Panc1 (cell line): ENCODE data around the gene PRRX2. TPM values are rescaled to one million over a fixed set of nuclear protein-coding genes. Genes with fewer than 3 reads are reported as not detected.

Source experiments
- ATAC-seq: fragments of 200-7000 bp; cut with Tn5 transposase; 2 replicates; pipeline ENCODE4 v1.9.1; 2020; ENCODE audit warnings: mild to moderate bottlenecking, moderate library complexity
- BruUV-seq: library from RNA; stranded (reverse); fragments of 400-500 nt; replicated peaks from 2 replicates; lab custom pipeline; 2021; lab: Mats Ljungman, UMichigan
- CTCF ChIA-PET: fragments of 300-600 bp; sonication (Branson Sonifier 250); formaldehyde crosslinking; loops from one replicate; lab custom pipeline; 2022; ENCODE audit warnings: antibody characterized with exemption; lab: Charles Lee
- POLR2A ChIA-PET: fragments of 300-600 bp; sonication (Branson Sonifier 250); formaldehyde crosslinking; loops from one replicate; lab custom pipeline; 2022; ENCODE audit warnings: antibody characterized with exemption; lab: Charles Lee
- DNase-seq: peaks from one replicate; pipeline ENCODE4 v3.0.0-alpha.2; 2010; ENCODE audit warnings: low read depth, low spot score
- H3K27ac ChIP-seq: 2 replicates; pipeline ENCODE4 v1.5.1; 2011; ENCODE audit warnings: mild to moderate bottlenecking, low read length, inconsistent platforms
- H3K27me3 ChIP-seq: fragments of 200-500 bp; sonication (Bioruptor generic); 2 replicates; pipeline ENCODE4 v1.6.0; 2014; ENCODE audit warnings: low read length, inconsistent platforms; ENCODE audit not compliant: control insufficient read depth, insufficient read depth
- H3K36me3 ChIP-seq: fragments of 200-500 bp; sonication (Bioruptor generic); 2 replicates; pipeline ENCODE4 v1.5.1; 2014; ENCODE audit warnings: inconsistent platforms, mild to moderate bottlenecking, low read length, moderate library complexity; ENCODE audit not compliant: control insufficient read depth, insufficient read depth
- H3K4me1 ChIP-seq: 2 replicates; pipeline ENCODE4 v1.5.1; 2011; ENCODE audit warnings: inconsistent platforms, mild to moderate bottlenecking, low read length, moderate library complexity; ENCODE audit not compliant: control insufficient read depth, insufficient read depth
- H3K4me3 ChIP-seq, 2 experiments: 2 replicates each; pipeline ENCODE4 v1.5.1; 2011 to 2012; ENCODE audit warnings: low read depth in 2 of 2, low read length in 2 of 2, mild to moderate bottlenecking in 2 of 2, inconsistent platforms in 1 of 2, moderate library complexity in 1 of 2
- H3K9me3 ChIP-seq: fragments of 200-500 bp; sonication (Bioruptor generic); 2 replicates; pipeline ENCODE4 v1.5.1; 2014; ENCODE audit warnings: low read depth, mild to moderate bottlenecking, inconsistent platforms, low read length, moderate library complexity; ENCODE audit not compliant: control insufficient read depth, insufficient read depth
- POLR2AphosphoS5 ChIP-seq: IDR thresholded peaks from 2 replicates; pipeline ENCODE4 v1.6.1; 2012; ENCODE audit warnings: mild to moderate bottlenecking, low read depth, low read length, moderate library complexity
- SIN3A ChIP-seq: IDR thresholded peaks from 2 replicates; pipeline ENCODE4 v1.6.1; 2012; ENCODE audit warnings: low read depth, mild to moderate bottlenecking, low read length, moderate library complexity, borderline replicate concordance; ENCODE audit not compliant: insufficient read depth
- TCF7L2 ChIP-seq: IDR thresholded peaks from 2 replicates; pipeline ENCODE4 v1.6.1; 2011; ENCODE audit warnings: mild to moderate bottlenecking, low read depth, low read length, inconsistent platforms
- in situ Hi-C: cut with HindIII; loops from 2 replicates; pipeline ENCODE4 v1.10.0; 2016; ENCODE audit warnings: low sequenced_read_pairs, low pct_unique_long_range_greater_than_20kb
- intact Hi-C: fragments of 100-400 bp; cut with micrococcal nuclease; formaldehyde crosslinking; loops from one replicate; pipeline ENCODE4 v1.10.0; 2022; ENCODE audit not compliant: unreplicated experiment
- total RNA-seq: library from RNA; stranded (reverse); gene quantifications from one replicate; pipeline ENCODE4 v1.2.1, GENCODE V29; 2021; ENCODE audit not compliant: unreplicated experiment
- TF ChIP-seq, protein P1 (sequence below): fragments of 450-650 bp; IDR thresholded peaks from 2 replicates; pipeline ENCODE4 v1.5.1; 2017; ENCODE audit warnings: mild to moderate bottlenecking
- TF ChIP-seq, protein P2 (sequence below), 2 experiments: IDR thresholded peaks; 2 replicates each; pipeline ENCODE4 v1.6.1; 2011 to 2012; ENCODE audit warnings: low read depth in 2 of 2, control low read depth in 1 of 2, low read length in 1 of 2, mild to moderate bottlenecking in 1 of 2, moderate library complexity in 1 of 2; ENCODE audit not compliant: insufficient read depth in 1 of 2

Gene PRRX2
- total RNA-seq, 1 experiment from 2014 or later, result 6.3 TPM

DNA sequence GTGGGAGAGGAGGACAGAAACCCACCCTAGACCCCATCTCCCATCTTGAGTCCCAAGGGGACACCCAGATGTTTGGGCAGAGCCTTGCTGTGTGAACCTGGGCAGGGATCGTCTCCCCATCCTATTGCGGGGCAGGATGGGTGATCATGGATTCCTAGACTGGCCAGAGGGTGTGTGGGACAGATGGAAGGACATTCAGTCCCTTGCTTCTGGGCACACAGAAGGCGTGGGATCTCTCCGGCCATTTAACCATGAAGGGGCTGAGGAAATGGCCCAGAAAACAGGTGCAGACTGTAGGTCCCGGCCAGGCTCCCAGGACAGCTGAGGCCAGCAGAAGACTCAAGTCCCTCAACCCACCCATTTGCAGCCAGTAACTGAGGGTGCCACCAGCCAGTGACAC lies 57.5 kb downstream of the PRRX2 start:
- in situ Hi-C loops (no loop called here), intact Hi-C loops (no loop called here)
- Histone ChIP-seq H3K27ac (no peak overlapping the region), H3K27me3 (no peaks in the 10 kb centered on the region), H3K4me1 (no peaks in the 10 kb centered on the region), H3K36me3 (no peaks in the 10 kb centered on the region), H3K4me3 (no peak overlapping the region), H3K9me3 (no peaks in the 10 kb centered on the region)
- DNase-seq (no peak), ATAC-seq (no peak)
- no peak for TF ChIP-seq POLR2AphosphoS5
- TF ChIP-seq, protein P1, sequence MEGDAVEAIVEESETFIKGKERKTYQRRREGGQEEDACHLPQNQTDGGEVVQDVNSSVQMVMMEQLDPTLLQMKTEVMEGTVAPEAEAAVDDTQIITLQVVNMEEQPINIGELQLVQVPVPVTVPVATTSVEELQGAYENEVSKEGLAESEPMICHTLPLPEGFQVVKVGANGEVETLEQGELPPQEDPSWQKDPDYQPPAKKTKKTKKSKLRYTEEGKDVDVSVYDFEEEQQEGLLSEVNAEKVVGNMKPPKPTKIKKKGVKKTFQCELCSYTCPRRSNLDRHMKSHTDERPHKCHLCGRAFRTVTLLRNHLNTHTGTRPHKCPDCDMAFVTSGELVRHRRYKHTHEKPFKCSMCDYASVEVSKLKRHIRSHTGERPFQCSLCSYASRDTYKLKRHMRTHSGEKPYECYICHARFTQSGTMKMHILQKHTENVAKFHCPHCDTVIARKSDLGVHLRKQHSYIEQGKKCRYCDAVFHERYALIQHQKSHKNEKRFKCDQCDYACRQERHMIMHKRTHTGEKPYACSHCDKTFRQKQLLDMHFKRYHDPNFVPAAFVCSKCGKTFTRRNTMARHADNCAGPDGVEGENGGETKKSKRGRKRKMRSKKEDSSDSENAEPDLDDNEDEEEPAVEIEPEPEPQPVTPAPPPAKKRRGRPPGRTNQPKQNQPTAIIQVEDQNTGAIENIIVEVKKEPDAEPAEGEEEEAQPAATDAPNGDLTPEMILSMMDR, result no peak
- TF ChIP-seq, protein P2, sequence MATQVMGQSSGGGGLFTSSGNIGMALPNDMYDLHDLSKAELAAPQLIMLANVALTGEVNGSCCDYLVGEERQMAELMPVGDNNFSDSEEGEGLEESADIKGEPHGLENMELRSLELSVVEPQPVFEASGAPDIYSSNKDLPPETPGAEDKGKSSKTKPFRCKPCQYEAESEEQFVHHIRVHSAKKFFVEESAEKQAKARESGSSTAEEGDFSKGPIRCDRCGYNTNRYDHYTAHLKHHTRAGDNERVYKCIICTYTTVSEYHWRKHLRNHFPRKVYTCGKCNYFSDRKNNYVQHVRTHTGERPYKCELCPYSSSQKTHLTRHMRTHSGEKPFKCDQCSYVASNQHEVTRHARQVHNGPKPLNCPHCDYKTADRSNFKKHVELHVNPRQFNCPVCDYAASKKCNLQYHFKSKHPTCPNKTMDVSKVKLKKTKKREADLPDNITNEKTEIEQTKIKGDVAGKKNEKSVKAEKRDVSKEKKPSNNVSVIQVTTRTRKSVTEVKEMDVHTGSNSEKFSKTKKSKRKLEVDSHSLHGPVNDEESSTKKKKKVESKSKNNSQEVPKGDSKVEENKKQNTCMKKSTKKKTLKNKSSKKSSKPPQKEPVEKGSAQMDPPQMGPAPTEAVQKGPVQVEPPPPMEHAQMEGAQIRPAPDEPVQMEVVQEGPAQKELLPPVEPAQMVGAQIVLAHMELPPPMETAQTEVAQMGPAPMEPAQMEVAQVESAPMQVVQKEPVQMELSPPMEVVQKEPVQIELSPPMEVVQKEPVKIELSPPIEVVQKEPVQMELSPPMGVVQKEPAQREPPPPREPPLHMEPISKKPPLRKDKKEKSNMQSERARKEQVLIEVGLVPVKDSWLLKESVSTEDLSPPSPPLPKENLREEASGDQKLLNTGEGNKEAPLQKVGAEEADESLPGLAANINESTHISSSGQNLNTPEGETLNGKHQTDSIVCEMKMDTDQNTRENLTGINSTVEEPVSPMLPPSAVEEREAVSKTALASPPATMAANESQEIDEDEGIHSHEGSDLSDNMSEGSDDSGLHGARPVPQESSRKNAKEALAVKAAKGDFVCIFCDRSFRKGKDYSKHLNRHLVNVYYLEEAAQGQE (IDR thresholded peaks at IDR 0.05; ENCODE audit: insufficient read depth in 1 of 2, low read depth in 2 of 2, low read length in 1 of 2), result no peak
- TF ChIP-seq TCF7L2, result no peak
- TF ChIP-seq SIN3A, result no peak
- CTCF ChIA-PET, result no interaction called here
- POLR2A ChIA-PET, result no interaction called here
- no TSS peak for BruUV-seq

- BruUV-seq, result no TSS peak
- DNase-seq (no peak), ATAC-seq (no peak)
These were observed 59.2 kb downstream of the PRRX2 start for GRCh38 chr9:129724456-129725190.

More at GRCh38 chr9:129724456-129725190, 59.2 kb downstream of the PRRX2 start:
- Histone ChIP-seq H3K27me3 (no peaks in the 10 kb centered on the region), H3K9me3 (no peaks in the 10 kb centered on the region), H3K27ac (no peak overlapping the region), H3K4me1 (no peaks in the 10 kb centered on the region), H3K4me3 (no peak overlapping the region), H3K36me3 (no peaks in the 10 kb centered on the region)
- TF ChIP-seq, protein P2 (IDR thresholded peaks at IDR 0.05; ENCODE audit: insufficient read depth in 1 of 2, low read depth in 2 of 2, low read length in 1 of 2), result no peak
- TF ChIP-seq TCF7L2 (no peak), SIN3A (no peak), POLR2AphosphoS5 (no peak)
- TF ChIP-seq, protein P1, result no peak
- intact Hi-C loops, result no loop called here
- in situ Hi-C loops, result no loop called here
- POLR2A ChIA-PET, result interaction anchor here (0.6 kb wide), 1 partner anchor 40 kb away, joined by 10 read pairs; no protein-coding TSS in a partner anchor
- CTCF ChIA-PET, result interaction anchor here (0.6 kb wide), 1 partner anchor 121 kb away, joined by 3 read pairs; no protein-coding TSS in a partner anchor
